HG03159 (cell line): ENCODE data around the gene GDF9.

ENCODE experiments used
- ATAC-seq: cut with Tn5 transposase; IDR thresholded peaks from one replicate; pipeline ENCODE4 v1.9.1; 2021; ENCODE audit warnings: mild to moderate bottlenecking, moderate library complexity; ENCODE audit not compliant: unreplicated experiment

Gene GDF9

DNA sequence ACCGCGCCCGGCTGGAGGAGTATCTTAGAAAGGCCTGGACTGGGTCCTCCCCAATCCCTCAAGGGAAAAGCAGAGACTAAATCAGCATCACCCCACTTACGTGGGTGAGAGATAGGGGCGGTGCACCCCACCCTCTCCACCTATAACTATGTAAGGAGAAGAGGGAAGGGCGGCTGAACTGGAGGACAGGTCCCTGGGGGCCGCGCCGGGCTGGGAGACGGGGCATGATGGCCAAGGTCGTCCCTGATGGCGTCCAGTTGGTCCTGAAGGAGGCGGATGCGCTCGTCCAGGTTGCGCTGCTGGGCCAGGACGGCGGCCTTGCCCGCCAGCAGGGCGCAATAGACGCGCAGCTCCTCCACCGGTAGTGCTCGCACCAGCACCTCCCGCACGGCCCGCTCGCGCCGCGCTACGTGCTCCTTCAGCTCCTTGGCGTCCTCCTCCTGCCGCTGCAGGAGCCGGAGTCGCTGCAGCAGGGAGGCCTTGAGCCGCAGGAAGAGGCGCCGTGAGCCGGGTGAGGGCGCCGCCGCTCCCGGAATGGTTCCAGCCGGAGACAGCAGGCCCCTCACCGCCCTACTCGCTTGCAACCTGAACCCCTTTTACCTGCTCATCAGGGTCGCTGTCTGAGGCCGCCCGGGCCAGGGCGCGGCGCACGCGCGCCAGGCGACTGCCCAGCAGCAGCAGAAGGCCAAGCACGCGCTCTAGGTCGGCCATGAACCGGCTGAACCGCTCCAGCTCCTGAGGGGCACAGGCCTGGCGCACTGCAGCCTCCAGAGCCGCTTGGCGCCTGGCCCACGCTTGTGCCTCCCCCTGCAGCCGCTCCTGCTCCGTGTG, 43.4 kb downstream of the GDF9 start:
- ATAC-seq, result no peak

GRCh38 chr5:132821791-132822190, 44.5 kb downstream of the GDF9 start:
- no peak for ATAC-seq

DNA sequence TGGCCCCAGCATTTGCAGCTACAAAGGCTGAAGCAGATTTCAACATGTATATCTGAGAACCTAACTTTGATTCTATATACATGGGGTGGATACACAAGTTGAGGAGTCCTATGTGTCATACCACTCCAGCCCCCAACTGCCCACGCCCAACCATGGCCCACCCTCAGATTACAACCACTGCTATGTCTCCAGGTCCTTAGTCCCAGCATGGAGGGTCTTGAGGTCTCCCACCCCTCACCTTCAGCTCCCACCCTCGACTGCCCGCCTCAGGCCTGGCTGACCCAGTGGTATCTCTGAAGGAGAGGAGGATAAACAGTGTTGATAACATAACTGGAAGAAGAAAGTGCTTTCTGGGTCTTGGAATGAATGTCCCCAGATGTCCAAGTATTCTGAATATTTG, 44.9 kb downstream of the GDF9 start:
- no peak for ATAC-seq

- ATAC-seq, result peak; percentile 65
Measured at GRCh38 chr5:132820162-132820754, 46.0 kb downstream of the GDF9 start.

- ATAC-seq, result no peak
Measured at GRCh38 chr5:132819468-132819867, 46.8 kb downstream of the GDF9 start.

DNA sequence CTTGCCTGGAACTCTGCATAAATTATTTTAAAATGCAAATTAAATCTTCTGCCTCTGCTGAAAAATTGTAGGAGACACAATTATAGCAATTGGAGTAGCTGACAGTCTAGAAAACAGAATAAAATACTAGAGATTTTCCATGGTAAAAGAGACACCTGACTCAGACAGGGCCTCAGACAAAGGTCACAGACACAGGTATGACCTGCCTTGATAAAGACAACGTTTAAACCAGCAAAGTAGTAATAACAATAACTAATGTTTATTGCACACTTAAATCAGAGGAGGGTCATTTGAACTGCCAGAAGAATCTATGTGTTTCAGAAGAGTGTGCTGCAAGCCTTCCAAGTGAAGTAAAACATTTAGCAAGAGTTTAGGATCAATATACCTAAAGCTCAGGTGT, 49.3 kb downstream of the GDF9 start:
- ATAC-seq, result no peak

- ATAC-seq, result no peak
Measured at GRCh38 chr5:132816554-132816953, 49.7 kb downstream of the GDF9 start.

GRCh38 chr5:132816083-132816482, 50.2 kb downstream of the GDF9 start:
- ATAC-seq, result no peak

GRCh38 chr5:132815454-132815853, 50.8 kb downstream of the GDF9 start:
- no peak for ATAC-seq

DNA sequence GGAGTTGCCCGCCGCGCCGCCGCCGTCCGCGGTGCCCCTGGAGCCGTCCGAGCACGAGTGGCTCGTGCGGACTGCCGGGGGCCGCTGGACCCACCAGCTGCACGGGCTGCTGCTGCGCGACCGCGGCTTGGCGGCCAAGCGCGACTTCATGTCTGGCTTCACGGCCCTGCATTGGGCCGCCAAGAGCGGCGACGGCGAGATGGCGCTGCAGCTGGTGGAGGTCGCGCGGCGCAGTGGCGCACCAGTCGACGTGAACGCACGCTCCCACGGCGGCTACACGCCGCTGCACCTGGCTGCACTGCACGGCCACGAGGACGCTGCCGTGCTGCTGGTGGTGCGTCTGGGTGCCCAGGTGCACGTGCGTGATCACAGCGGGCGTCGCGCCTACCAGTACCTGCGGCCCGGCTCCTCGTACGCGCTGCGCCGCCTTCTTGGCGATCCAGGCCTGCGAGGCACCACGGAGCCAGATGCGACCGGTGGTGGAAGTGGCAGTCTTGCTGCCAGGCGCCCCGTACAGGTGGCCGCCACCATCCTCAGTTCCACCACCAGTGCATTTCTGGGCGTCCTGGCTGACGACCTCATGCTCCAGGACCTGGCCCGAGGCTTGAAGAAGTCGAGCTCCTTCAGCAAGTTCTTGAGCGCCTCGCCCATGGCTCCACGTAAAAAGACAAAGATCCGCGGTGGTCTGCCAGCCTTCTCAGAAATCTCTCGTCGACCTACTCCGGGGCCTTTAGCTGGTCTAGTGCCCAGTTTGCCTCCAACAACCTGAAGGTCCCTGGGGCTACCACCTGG, 51.6 kb downstream of the GDF9 start:
- ATAC-seq, result no peak

- no peak for ATAC-seq
Measured at GRCh38 chr5:132813599-132814502, 52.4 kb downstream of the GDF9 start.

- no peak for ATAC-seq
Measured at GRCh38 chr5:132812781-132813598, 53.3 kb downstream of the GDF9 start, which contains the start of gene SOWAHA. Gene SOWAHA (plus strand): TSS chr5:132813302. CDS start chr5:132813622, 320 bp downstream.

DNA sequence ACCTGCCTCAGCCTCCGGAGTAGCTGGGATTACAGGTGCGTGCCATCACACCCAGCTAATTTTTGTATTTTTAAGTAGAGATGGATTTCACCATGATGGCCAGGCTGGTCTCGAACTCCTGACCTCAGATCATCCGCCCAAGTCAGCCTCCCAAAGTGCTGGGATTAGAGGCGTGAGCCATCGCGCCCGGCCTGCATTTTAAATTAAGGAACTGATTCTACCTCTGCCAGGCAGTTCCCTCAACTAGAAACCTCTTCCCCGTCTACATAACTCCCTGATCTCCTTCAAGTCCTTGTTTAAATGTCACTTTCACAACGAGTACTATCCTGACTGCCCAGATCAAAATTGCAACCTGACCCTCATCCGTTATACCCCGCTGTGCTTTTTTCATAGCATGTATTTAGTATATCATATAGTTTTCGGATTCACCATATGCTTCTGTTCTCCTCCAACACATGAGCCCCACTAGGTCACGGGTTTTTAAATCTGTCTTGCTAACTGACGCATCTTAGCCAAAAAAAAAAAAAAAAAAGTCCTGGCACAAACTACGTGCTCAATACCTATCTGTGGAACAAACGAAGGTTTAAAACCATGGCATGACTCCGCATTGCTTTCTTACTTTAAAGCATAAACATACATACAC, 54.0 kb downstream of the GDF9 start:
- no peak for ATAC-seq
